ENCODE results near the gene NBEAL2.

Gene NBEAL2

DNA sequence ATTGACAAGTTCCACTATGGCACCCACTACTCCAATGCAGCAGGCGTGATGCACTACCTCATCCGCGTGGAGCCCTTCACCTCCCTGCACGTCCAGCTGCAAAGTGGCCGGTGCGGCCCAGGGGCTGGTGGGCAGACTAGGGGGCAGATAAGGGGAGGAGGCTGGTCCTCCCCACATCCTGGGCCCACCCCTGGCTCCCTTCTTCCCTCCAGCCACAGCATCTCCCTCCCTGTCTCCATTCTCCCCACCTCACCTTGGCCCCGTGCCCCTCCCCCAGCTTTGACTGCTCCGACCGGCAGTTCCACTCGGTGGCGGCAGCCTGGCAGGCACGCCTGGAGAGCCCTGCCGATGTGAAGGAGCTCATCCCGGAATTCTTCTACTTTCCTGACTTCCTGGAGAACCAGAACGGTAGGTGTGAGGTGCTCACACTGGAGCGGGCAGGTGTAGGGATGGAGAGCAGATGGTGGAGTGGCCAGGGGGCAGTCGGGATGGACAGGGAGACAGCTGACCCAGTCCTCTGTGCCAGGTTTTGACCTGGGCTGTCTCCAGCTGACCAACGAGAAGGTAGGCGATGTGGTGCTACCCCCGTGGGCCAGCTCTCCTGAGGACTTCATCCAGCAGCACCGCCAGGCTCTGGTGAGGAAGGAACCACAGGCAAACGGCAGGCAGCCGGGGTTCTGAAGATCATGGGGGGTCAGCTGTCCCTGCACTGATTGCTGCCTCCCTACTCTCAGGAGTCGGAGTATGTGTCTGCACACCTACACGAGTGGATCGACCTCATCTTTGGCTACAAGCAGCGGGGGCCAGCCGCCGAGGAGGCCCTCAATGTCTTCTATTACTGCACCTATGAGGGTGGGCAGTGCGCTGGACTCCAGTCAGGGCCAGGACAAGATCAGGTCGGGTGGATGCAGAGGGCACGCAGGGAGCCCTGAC is 26.0 kb downstream of the NBEAL2 start:
- no peak overlapping the region for H3K4me3 ChIP-seq (ENCODE audit: low read depth, low read length)
- DNase-seq (ENCODE audit: low read depth): no peak
- TF ChIP-seq, protein P1, sequence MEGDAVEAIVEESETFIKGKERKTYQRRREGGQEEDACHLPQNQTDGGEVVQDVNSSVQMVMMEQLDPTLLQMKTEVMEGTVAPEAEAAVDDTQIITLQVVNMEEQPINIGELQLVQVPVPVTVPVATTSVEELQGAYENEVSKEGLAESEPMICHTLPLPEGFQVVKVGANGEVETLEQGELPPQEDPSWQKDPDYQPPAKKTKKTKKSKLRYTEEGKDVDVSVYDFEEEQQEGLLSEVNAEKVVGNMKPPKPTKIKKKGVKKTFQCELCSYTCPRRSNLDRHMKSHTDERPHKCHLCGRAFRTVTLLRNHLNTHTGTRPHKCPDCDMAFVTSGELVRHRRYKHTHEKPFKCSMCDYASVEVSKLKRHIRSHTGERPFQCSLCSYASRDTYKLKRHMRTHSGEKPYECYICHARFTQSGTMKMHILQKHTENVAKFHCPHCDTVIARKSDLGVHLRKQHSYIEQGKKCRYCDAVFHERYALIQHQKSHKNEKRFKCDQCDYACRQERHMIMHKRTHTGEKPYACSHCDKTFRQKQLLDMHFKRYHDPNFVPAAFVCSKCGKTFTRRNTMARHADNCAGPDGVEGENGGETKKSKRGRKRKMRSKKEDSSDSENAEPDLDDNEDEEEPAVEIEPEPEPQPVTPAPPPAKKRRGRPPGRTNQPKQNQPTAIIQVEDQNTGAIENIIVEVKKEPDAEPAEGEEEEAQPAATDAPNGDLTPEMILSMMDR (IDR thresholded peaks at IDR 0.05; ENCODE audit: insufficient read depth, low read depth, low read length, missing control alignments): no peak

DNA sequence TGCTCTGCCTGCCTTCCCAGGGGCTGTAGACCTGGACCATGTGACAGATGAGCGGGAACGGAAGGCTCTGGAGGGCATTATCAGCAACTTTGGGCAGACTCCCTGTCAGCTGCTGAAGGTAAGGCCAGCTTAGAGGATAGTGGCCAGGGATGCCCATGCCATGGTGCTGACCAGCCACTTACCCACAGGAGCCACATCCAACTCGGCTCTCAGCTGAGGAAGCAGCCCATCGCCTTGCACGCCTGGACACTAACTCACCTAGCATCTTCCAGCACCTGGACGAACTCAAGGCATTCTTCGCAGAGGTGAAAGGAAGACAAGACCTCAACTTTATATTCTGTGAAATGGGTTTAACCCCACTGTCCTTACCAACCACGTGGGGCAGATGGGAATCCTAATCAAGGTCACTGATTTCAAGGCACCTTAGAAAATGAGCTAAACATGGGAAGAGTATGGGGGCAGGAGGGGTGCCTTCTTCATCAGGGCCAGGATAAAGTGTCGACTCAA is 26.7 kb downstream of the NBEAL2 start:
- TF ChIP-seq, protein P1 (IDR thresholded peaks at IDR 0.05; ENCODE audit: insufficient read depth, low read depth, low read length, missing control alignments): no peak
- DNase-seq (ENCODE audit: low read depth): no peak
- no peak overlapping the region for H3K4me3 ChIP-seq (ENCODE audit: low read depth, low read length)

DNA sequence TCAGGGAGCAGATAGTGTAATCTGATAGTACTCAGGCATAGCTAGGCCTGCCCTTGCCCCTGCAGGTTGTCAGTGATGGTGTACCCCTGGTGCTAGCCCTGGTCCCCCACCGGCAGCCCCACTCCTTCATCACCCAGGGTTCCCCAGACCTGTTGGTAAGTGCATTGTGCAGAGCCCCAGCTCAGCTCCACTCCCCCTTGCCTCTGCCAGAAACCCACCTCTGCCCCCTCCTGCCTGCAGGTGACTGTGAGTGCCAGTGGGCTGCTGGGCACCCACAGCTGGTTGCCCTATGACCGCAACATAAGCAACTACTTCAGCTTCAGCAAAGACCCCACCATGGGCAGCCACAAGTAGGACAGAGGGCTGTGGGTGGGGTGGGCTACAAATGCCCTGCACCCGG is 27.5 kb downstream of the NBEAL2 start:
- TF ChIP-seq, protein P1 (IDR thresholded peaks at IDR 0.05; ENCODE audit: insufficient read depth, low read depth, low read length, missing control alignments): no peak
- no peak for DNase-seq (ENCODE audit: low read depth)
- no peak overlapping the region for H3K4me3 ChIP-seq (ENCODE audit: low read depth, low read length)

DNA sequence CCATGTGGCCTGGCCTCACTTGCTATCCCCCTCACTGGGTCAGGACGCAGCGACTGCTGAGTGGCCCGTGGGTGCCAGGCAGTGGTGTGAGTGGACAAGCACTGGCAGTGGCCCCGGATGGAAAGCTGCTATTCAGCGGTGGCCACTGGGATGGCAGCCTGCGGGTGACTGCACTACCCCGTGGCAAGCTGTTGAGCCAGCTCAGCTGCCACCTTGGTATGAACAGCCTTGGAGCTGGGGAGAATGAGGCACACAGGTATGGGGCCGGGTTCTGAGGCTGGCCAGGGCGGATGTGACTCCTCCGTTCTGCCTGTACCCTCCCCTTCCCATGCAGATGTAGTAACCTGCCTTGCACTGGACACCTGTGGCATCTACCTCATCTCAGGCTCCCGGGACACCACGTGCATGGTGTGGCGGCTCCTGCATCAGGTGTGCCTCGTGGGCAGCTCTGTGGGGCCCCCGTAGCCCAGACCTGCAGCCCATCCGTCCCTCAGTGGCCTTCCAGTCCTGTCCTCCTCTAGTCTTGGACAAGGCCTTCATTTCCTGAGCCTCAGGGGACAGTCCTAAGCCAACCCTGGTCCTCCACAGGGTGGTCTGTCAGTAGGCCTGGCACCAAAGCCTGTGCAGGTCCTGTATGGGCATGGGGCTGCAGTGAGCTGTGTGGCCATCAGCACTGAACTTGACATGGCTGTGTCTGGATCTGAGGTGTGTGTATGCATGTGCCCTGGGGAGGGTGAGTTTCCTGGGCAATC is 28.2 kb downstream of the NBEAL2 start:
- no peak overlapping the region for H3K4me3 ChIP-seq (ENCODE audit: low read depth, low read length)
- no peak for DNase-seq (ENCODE audit: low read depth)
- TF ChIP-seq, protein P1 (IDR thresholded peaks at IDR 0.05; ENCODE audit: insufficient read depth, low read depth, low read length, missing control alignments): no peak

DNA sequence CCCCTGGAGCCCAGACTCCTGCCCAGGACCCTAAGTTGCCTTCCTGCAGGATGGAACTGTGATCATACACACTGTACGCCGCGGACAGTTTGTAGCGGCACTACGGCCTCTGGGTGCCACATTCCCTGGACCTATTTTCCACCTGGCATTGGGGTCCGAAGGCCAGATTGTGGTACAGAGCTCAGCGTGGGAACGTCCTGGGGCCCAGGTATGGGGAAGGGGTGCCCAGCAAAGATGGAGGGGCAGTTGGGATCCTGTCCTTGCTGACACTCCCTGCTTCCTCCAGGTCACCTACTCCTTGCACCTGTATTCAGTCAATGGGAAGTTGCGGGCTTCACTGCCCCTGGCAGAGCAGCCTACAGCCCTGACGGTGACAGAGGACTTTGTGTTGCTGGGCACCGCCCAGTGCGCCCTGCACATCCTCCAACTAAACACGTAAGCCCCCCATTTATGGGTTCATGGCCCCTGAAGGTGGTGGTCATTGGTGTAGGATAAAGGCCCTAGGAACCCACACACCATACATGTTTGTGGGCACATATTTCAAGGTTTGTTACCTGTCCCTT is 28.8 kb downstream of the NBEAL2 start:
- H3K4me3 ChIP-seq (ENCODE audit: low read depth, low read length): no peak overlapping the region
- DNase-seq (ENCODE audit: low read depth): no peak
- TF ChIP-seq, protein P1 (IDR thresholded peaks at IDR 0.05; ENCODE audit: insufficient read depth, low read depth, low read length, missing control alignments): no peak

DNA sequence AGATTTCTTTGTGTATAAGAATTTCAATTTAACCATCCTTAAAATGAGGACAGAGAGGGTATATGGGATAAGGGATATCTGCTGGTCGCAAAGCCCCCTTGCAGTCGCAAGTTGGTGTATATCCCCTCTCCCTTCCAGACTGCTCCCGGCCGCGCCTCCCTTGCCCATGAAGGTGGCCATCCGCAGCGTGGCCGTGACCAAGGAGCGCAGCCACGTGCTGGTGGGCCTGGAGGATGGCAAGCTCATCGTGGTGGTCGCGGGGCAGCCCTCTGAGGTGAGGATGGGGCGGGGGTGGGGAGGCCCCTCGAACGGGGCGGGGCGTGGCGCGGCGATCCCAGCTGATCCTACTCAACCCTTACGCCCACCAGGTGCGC is 29.4 kb downstream of the NBEAL2 start:
- no peak for DNase-seq (ENCODE audit: low read depth)
- H3K4me3 ChIP-seq (ENCODE audit: low read depth, low read length): peak overlapping the region; percentile 20
- TF ChIP-seq, protein P1 (IDR thresholded peaks at IDR 0.05; ENCODE audit: insufficient read depth, low read depth, low read length, missing control alignments): no peak

All from GM12865 (cell line).